Measurements from ENCODE around the gene ABHD17A. TPM values are rescaled to one million over a fixed set of nuclear protein-coding genes. Genes with fewer than 3 reads are reported as not detected.

ABHD17A gene
- total and polyA plus RNA-seq, 9 of the 15 experiments (the other 6 are each of a cell fraction or from before 2014, with no cell fraction given) = 0.04 to 135 (median 21.8) TPM; not detected in 1

DNA sequence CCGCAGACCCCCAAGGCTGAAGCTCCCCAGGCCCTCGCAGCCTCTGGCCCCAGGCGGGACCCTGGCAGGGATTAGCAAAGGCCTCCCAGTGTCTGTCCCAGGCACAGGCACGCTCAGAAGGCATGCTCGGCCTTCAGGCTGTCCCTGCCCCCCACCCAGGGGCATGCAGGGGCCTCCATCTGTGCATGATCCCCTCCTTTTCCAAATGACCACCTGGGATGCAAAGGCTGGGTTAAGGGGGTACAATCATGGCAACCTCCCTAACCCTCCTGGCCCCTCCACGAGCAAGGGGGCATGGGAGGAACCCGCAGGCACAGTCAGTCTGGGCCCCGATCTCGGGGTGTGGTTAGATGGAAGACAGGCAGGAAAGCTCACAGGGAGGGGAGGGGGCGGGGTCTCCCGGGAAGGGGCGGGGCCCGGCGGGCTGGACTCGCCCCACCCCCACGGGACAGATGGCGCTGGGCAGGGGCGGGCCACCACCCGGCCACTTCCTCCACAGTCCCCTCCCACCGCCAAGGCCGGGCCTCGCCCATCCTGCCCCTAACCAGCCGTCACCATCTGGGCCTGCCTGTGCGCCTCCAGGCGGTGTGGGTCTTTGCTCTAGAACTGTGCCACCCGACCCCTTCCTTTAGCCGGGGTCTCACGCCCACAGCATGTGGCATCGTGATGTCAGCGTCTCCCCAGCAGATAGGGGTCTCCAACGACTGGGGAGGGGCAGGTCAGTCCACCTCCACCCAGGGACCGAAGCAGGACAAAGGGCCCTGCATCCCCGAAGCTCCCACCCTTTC lies 30.1 kb downstream of the ABHD17A start (continued):
- TF ChIP-seq SIN3A (IDR thresholded peaks at IDR 0.05; ENCODE audit: borderline replicate concordance in 2 of 2, control insufficient read depth in 1 of 2, low read depth in 2 of 2, low read length in 2 of 2) = peak in 1 of 2 experiments; percentile 33; a peak in 2 of 4 replicates
- TF ChIP-seq, protein P1, sequence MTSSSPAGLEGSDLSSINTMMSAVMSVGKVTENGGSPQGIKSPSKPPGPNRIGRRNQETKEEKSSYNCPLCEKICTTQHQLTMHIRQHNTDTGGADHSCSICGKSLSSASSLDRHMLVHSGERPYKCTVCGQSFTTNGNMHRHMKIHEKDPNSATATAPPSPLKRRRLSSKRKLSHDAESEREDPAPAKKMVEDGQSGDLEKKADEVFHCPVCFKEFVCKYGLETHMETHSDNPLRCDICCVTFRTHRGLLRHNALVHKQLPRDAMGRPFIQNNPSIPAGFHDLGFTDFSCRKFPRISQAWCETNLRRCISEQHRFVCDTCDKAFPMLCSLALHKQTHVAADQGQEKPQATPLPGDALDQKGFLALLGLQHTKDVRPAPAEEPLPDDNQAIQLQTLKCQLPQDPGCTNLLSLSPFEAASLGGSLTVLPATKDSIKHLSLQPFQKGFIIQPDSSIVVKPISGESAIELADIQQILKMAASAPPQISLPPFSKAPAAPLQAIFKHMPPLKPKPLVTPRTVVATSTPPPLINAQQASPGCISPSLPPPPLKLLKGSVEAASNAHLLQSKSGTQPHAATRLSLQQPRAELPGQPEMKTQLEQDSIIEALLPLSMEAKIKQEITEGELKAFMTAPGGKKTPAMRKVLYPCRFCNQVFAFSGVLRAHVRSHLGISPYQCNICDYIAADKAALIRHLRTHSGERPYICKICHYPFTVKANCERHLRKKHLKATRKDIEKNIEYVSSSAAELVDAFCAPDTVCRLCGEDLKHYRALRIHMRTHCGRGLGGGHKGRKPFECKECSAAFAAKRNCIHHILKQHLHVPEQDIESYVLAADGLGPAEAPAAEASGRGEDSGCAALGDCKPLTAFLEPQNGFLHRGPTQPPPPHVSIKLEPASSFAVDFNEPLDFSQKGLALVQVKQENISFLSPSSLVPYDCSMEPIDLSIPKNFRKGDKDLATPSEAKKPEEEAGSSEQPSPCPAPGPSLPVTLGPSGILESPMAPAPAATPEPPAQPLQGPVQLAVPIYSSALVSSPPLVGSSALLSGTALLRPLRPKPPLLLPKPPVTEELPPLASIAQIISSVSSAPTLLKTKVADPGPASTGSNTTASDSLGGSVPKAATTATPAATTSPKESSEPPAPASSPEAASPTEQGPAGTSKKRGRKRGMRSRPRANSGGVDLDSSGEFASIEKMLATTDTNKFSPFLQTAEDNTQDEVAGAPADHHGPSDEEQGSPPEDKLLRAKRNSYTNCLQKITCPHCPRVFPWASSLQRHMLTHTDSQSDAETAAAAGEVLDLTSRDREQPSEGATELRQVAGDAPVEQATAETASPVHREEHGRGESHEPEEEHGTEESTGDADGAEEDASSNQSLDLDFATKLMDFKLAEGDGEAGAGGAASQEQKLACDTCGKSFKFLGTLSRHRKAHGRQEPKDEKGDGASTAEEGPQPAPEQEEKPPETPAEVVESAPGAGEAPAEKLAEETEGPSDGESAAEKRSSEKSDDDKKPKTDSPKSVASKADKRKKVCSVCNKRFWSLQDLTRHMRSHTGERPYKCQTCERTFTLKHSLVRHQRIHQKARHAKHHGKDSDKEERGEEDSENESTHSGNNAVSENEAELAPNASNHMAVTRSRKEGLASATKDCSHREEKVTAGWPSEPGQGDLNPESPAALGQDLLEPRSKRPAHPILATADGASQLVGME (CRISPR knock-in tag; IDR thresholded peaks at IDR 0.05) = 0 out of 2 replicates have a peak, but pooled peaks have one; percentile 43
- no peak for TF ChIP-seq SMARCB1 (IDR thresholded peaks at IDR 0.05; ENCODE audit: insufficient read length, low read depth)
- no peak for TF ChIP-seq BCL6 (CRISPR knock-in tag; IDR thresholded peaks at IDR 0.05)
- TF ChIP-seq, protein P2, sequence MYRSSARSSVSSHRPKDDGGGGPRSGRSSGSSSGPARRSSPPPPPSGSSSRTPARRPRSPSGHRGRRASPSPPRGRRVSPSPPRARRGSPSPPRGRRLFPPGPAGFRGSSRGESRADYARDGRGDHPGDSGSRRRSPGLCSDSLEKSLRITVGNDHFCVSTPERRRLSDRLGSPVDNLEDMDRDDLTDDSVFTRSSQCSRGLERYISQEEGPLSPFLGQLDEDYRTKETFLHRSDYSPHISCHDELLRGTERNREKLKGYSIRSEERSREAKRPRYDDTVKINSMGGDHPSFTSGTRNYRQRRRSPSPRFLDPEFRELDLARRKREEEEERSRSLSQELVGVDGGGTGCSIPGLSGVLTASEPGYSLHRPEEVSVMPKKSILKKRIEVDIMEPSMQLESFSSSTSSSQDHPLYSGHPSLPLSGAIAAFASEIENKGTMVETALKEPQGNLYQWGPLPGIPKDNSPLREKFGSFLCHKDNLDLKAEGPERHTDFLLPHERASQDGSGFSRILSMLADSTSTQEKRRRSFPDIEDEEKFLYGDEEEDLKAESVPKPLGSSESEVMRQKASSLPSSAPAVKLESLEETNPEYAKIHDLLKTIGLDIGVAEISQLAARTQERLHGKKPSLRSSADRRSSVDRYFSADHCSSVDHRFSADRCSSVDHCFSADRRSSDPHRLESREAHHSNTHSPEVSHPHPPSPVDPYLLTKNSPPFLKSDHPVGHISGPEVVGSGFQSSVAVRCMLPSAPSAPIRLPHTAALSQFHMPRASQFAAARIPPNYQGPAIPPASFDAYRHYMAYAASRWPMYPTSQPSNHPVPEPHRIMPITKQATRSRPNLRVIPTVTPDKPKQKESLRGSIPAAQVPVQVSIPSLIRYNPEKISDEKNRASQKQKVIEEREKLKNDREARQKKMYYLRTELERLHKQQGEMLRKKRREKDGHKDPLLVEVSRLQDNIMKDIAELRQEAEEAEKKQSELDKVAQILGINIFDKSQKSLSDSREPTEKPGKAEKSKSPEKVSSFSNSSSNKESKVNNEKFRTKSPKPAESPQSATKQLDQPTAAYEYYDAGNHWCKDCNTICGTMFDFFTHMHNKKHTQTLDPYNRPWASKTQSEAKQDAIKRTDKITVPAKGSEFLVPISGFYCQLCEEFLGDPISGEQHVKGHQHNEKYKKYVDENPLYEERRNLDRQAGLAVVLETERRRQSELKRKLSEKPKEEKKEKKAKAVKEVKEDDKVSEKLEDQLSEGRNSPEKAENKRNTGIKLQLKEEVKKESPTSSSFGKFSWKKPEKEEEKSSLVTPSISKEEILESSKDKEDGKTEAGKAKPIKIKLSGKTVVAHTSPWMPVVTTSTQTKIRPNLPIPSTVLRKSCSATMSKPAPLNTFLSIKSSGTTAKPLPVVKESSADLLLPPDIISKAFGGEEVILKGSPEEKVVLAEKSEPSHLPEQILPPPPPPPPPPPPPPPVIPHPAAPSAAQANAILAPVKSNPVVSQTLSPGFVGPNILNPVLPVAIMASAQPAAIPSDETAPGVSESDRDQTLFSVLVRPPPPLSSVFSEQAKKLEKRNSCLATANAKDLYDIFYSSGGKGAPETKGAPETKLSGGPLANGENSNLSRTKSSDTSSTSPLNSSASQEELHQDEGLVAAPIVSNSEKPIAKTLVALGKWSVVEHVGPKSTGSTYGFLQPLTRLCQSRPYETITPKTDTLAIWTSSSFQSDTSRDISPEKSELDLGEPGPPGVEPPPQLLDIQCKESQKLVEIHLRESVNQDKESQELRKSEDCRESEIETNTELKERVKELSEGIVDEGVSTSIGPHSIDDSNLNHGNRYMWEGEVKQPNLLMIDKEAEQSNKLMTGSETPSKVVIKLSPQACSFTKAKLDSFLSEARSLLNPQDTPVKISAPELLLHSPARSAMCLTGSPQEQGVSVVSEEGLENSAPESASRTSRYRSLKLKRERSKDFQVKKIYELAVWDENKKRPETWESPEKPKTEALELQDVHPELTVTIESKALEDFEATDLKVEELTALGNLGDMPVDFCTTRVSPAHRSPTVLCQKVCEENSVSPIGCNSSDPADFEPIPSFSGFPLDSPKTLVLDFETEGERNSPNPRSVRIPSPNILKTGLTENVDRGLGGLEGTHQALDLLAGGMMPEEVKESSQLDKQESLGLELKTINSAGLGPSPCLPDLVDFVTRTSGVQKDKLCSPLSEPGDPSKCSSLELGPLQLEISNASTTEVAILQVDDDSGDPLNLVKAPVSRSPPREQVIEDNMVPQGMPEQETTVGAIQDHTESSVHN (IDR thresholded peaks at IDR 0.05; ENCODE audit: borderline replicate concordance in 1 of 2, low read depth in 1 of 2) = no peak
- peak; percentile 56 for TF ChIP-seq HMGN3 (IDR thresholded peaks at IDR 0.05; ENCODE audit: borderline replicate concordance, extremely low read depth, insufficient read length, low read depth, low read length)
- TF ChIP-seq NEUROD1 (IDR thresholded peaks at IDR 0.05; ENCODE audit: borderline replicate concordance, low read depth, low read length, partially characterized antibody) = peak; percentile 30
- TF ChIP-seq NR1H2 (CRISPR knock-in tag; IDR thresholded peaks at IDR 0.05) = 0 out of 2 replicates have a peak, but pooled peaks have one; percentile 17
- no peak for TF ChIP-seq LEF1 (IDR thresholded peaks at IDR 0.05)
- TF ChIP-seq RBBP5 (IDR thresholded peaks at IDR 0.05; ENCODE audit: borderline replicate concordance, insufficient read depth, low read length, poor library complexity, severe bottlenecking) = peak; percentile 66
- 0 out of 2 replicates have a peak, but pooled peaks have one; percentile 40 for TF ChIP-seq CTBP1 (IDR thresholded peaks at IDR 0.05; ENCODE audit: borderline replicate concordance)

All from K562 (cell line).